HepG2 (cell line): ENCODE results near the gene TMEM223.

Experiments
- IRF2 ChIP-seq: IDR thresholded peaks from 2 replicates; pipeline ENCODE4 v1.6.1; 2018; ENCODE audit warnings: missing genetic modification reagents, missing compliant biosample characterization
- KDM5A ChIP-seq: fragments of 200-600 bp; sonication (generic); IDR thresholded peaks from 2 replicates; pipeline ENCODE4 v1.7.0; 2018; ENCODE audit warnings: antibody characterized with exemption, mild to moderate bottlenecking, low read length, borderline replicate concordance
- TBP ChIP-seq: sonication (generic); formaldehyde crosslinking; IDR thresholded peaks from 2 replicates; pipeline ENCODE4 v1.5.0; 2020; ENCODE audit warnings: missing genetic modification reagents

GRCh38 chr11:62757846-62758788 is 33.7 kb downstream of the TMEM223 start:
- no peak for TF ChIP-seq TBP
- no peak for TF ChIP-seq KDM5A
- TF ChIP-seq IRF2 (CRISPR knock-in tag), result no peak
